Effector memory CD4-positive, alpha-beta T cell (primary cell): ENCODE results near the gene CMTM1.
"Not testable (repeated sequence)": the region's sequence is repeated elsewhere in the genome, so short reads cannot be mapped to it uniquely, and the experiment has no call there.

Experiments used
- DNase-seq, 3 donors: peaks; one replicate each; pipeline ENCODE4 v3.0.0-alpha.2; 2020
- H3K27ac ChIP-seq: 2 replicates; pipeline ENCODE4 v1.7.0; 2013; ENCODE audit warnings: mild to moderate bottlenecking, low read length, moderate library complexity; ENCODE audit not compliant: insufficient read depth, poor library complexity, severe bottlenecking
- H3K27me3 ChIP-seq: replicated peaks from 2 replicates; pipeline ENCODE4 v1.7.0; 2013; ENCODE audit warnings: mild to moderate bottlenecking, low read length; ENCODE audit not compliant: insufficient read depth, control insufficient read depth, poor library complexity, severe bottlenecking
- H3K36me3 ChIP-seq: 2 replicates; pipeline ENCODE4 v1.7.0; 2013; ENCODE audit warnings: mild to moderate bottlenecking, low read length, moderate library complexity; ENCODE audit not compliant: control insufficient read depth, insufficient read depth
- H3K4me1 ChIP-seq: 2 replicates; pipeline ENCODE4 v1.7.0; 2013; ENCODE audit warnings: low read length, mild to moderate bottlenecking; ENCODE audit not compliant: control insufficient read depth, insufficient read depth, poor library complexity, severe bottlenecking
- H3K4me3 ChIP-seq: 2 replicates; pipeline ENCODE4 v1.7.0; 2013; ENCODE audit warnings: low read length, low read depth, mild to moderate bottlenecking; ENCODE audit not compliant: insufficient read depth, poor library complexity, severe bottlenecking
- H3K9me3 ChIP-seq: 2 replicates; pipeline ENCODE4 v1.7.0; 2013; ENCODE audit warnings: mild to moderate bottlenecking, low read length, moderate library complexity; ENCODE audit not compliant: control insufficient read depth

The CMTM1 gene

GRCh38 chr16:66622863-66623262, 56.6 kb downstream of the CMTM1 start:
- Histone ChIP-seq H3K27ac (no peak overlapping the region), H3K9me3 (no peaks in the 10 kb centered on the region)
- DNase-seq = no peak

GRCh38 chr16:66623755-66624154, 57.5 kb downstream of the CMTM1 start:
- DNase-seq = no peak
- no peaks in the 10 kb centered on the region for H3K36me3 ChIP-seq
- H3K4me1 ChIP-seq = no peaks in the 10 kb centered on the region

More at GRCh38 chr16:66622863-66623262, 56.6 kb downstream of the CMTM1 start:
- H3K4me1 ChIP-seq = no peaks in the 10 kb centered on the region
- H3K36me3 ChIP-seq = no peaks in the 10 kb centered on the region
- H3K27me3 ChIP-seq = no peaks in the 10 kb centered on the region
- H3K4me3 ChIP-seq = no peak overlapping the region

GRCh38 chr16:66627611-66628378, 61.6 kb downstream of the CMTM1 start:
- not testable (repeated sequence) for H3K27me3 ChIP-seq, H3K9me3 ChIP-seq, DNase-seq, H3K4me1 ChIP-seq, H3K36me3 ChIP-seq, H3K27ac ChIP-seq, H3K4me3 ChIP-seq

More at GRCh38 chr16:66623755-66624154, 57.5 kb downstream of the CMTM1 start:
- Histone ChIP-seq H3K4me3 (no peak overlapping the region), H3K9me3 (no peaks in the 10 kb centered on the region), H3K27ac (no peak overlapping the region), H3K27me3 (no peaks in the 10 kb centered on the region)
